ENCODE results near the gene NGF. TPM values are rescaled to one million over a fixed set of nuclear protein-coding genes. Genes with fewer than 3 reads are reported as not detected.

NGF gene
- total and polyA plus RNA-seq, 9 of the 15 experiments (the other 6 are each of a cell fraction or from before 2014, with no cell fraction given) = not detected

DNA sequence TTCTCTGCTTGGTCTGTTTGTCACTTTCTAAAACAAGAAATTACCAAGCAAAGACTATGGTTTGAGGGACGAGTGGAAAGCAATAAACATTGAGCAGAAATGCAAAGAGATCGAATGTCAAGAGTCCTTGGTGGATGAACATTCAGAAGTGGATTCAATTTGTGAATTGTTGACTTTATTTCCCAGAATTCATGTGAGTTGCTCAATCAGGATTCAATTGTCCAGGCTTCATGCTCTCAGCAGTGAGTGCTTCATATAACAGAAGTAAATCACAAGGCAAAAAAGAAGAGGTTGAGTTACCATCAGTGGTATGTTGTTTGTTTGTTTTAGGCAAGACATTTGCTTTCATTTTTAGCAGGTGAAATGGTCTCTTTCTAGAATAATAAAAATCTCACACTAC is 31.9 kb downstream of the NGF start:
- no peak for FAIRE-seq
- CTCF ChIA-PET (ENCODE audit: low intra/inter-chr PET ratio) = no interaction called here
- intact Hi-C loops (cut with micrococcal nuclease) = no loop called here
- TF ChIP-seq FOXP1 (CRISPR knock-in tag; IDR thresholded peaks at IDR 0.05) (no peak), MAFK (IDR thresholded peaks at IDR 0.05; ENCODE audit: low read length) (no peak), ZNF444 (CRISPR knock-in tag; IDR thresholded peaks at IDR 0.05) (no peak), ZNF75A (CRISPR knock-in tag; IDR thresholded peaks at IDR 0.05) (no peak), L3MBTL2 (IDR thresholded peaks at IDR 0.05) (no peak), EHMT2 (IDR thresholded peaks at IDR 0.05) (no peak), ZKSCAN3 (CRISPR knock-in tag; IDR thresholded peaks at IDR 0.05) (no peak), SRSF3 (IDR thresholded peaks at IDR 0.05; ENCODE audit: insufficient read depth, low read length) (no peak), ZEB2 (IDR thresholded peaks at IDR 0.05) (no peak), TARDBP (IDR thresholded peaks at IDR 0.05) (no peak), NFIC (IDR thresholded peaks at IDR 0.05) (no peak), PBX2 (CRISPR knock-in tag; IDR thresholded peaks at IDR 0.05; ENCODE audit: low read depth) (no peak), PBX2 (tag; conservative IDR thresholded peaks at IDR 0.05; ENCODE audit: low read depth) (no peak)
- TF ChIP-seq, protein P1, sequence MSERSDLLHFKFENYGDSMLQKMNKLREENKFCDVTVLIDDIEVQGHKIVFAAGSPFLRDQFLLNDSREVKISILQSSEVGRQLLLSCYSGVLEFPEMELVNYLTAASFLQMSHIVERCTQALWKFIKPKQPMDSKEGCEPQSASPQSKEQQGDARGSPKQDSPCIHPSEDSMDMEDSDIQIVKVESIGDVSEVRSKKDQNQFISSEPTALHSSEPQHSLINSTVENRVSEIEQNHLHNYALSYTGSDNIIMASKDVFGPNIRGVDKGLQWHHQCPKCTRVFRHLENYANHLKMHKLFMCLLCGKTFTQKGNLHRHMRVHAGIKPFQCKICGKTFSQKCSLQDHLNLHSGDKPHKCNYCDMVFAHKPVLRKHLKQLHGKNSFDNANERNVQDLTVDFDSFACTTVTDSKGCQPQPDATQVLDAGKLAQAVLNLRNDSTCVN (CRISPR knock-in tag; IDR thresholded peaks at IDR 0.05) = no peak
- no peaks in the 10 kb centered on the region for H3K27me3 ChIP-seq (ENCODE audit: control insufficient read depth in 2 of 2, insufficient read depth in 2 of 2, low read length in 2 of 2)
- no peak for ATAC-seq
- WGBS (ENCODE audit: insufficient coverage, low coverage, missing lambda C conversion rate) = 0% methylated on average over 2 of the region's 2 CpGs
- POLR2A ChIA-PET = no interaction called here
- H3K79me2 ChIP-seq (ENCODE audit: control insufficient read depth, insufficient read depth, low read length) = no peaks in the 10 kb centered on the region
- DNase-seq (ENCODE audit: extremely low read depth in 1 of 4, low spot score in 3 of 4) = no peak
- H3K4me2 ChIP-seq (ENCODE audit: insufficient read depth, low read length) = no peak overlapping the region
- no peak overlapping the region for H3K27ac ChIP-seq (ENCODE audit: extremely low read depth, low read depth, low read length)
- H3K36me3 ChIP-seq (ENCODE audit: control insufficient read depth, insufficient read depth, low read length) = no peaks in the 10 kb centered on the region
- no peaks in the 10 kb centered on the region for H4K20me1 ChIP-seq (replicated peaks; ENCODE audit: control insufficient read depth, insufficient read depth, low read length)
- H3K4me3 ChIP-seq = no peak overlapping the region
- no peak overlapping the region for H3K9ac ChIP-seq (ENCODE audit: insufficient read depth in 1 of 2, low read depth in 2 of 2, low read length in 2 of 2)
- in situ Hi-C loops (cut with MboI) = no loop called here
- no peaks in the 10 kb centered on the region for H3K4me1 ChIP-seq (replicated peaks in 1 of 2; ENCODE audit: control insufficient read depth in 2 of 2, insufficient read depth in 2 of 2, low read length in 2 of 2)
- H3K9me1 ChIP-seq (ENCODE audit: control insufficient read depth, insufficient read depth, low read length) = no peaks in the 10 kb centered on the region
- H2AFZ ChIP-seq (ENCODE audit: low read depth, low read length) = no peak overlapping the region
- BruUV-seq (replicated peaks) = no TSS peak
- no peaks in the 10 kb centered on the region for H3K9me3 ChIP-seq (replicated peaks; ENCODE audit: control insufficient read depth, insufficient read depth, low read depth, low read length)
